SIG-M5 (cell line): ENCODE data around the gene MADD.
"Not testable (repeated sequence)": the region's sequence is repeated elsewhere in the genome, so short reads cannot be mapped to it uniquely, and the experiment has no call there.

Source experiments
- DNase-seq: peaks from one replicate; lab custom pipeline; 2025; lab: John Stamatoyannopoulos, UW

Gene MADD

GRCh38 chr11:47276923-47277322 is 7.0 kb downstream of the MADD start:
- no peak for DNase-seq

DNA sequence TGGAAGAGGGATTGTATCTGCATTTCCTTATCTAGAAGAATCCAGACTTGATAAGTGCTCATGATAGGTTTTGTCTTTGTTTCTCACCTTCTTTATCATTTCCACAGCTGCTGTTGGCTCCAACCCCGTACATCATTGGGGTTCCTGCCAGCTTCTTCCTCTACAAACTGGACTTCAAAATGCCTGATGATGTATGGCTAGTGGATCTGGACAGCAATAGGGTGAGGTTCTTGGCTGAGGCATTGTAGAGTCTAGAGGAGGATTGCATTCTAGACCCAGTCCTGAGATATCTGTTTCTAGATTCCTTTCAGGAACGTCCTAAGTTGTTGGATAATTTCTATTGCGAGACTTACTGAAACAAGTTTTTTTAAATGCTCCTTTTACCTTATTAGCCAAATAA is 8.1 kb downstream of the MADD start:
- DNase-seq, result no peak

GRCh38 chr11:47278769-47279168 is 8.8 kb downstream of the MADD start:
- DNase-seq, result no peak

- DNase-seq, result no peak
These were observed 10.2 kb downstream of the MADD start for GRCh38 chr11:47280099-47280498.

DNA sequence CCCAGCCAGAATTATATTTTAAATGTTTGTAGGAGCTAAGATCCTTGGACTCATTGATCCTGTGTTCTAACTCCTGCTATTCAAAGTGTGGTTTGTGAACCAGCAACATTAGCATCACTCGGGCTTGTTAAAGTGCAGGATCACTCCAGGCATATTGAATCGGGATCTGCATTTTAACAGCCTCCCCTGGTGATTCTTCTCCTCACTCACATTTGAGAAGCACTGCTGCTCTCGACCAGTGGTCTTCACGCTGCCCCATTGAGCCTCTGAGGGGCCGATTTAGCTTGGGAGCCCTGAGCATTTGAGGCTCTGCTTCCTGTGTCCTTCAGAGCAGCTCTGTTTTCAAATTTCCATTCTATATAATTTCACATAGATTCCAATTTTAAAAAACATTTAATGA is 10.9 kb downstream of the MADD start:
- DNase-seq, result no peak

- no peak for DNase-seq
These were observed 12.5 kb downstream of the MADD start for GRCh38 chr11:47282462-47282861.

DNA sequence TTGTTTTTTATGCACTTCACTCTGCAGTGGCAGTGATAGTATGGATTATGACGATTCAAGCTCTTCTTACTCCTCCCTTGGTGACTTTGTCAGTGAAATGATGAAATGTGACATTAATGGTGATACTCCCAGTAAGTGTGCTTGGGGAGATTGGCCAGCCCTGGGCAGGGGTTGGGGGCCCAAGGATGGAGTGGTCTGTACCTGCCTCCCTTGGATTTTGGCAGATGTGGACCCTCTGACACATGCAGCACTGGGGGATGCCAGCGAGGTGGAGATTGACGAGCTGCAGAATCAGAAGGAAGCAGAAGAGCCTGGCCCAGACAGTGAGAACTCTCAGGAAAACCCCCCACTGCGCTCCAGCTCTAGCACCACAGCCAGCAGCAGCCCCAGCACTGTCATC is 14.2 kb downstream of the MADD start:
- DNase-seq, result no peak

DNA sequence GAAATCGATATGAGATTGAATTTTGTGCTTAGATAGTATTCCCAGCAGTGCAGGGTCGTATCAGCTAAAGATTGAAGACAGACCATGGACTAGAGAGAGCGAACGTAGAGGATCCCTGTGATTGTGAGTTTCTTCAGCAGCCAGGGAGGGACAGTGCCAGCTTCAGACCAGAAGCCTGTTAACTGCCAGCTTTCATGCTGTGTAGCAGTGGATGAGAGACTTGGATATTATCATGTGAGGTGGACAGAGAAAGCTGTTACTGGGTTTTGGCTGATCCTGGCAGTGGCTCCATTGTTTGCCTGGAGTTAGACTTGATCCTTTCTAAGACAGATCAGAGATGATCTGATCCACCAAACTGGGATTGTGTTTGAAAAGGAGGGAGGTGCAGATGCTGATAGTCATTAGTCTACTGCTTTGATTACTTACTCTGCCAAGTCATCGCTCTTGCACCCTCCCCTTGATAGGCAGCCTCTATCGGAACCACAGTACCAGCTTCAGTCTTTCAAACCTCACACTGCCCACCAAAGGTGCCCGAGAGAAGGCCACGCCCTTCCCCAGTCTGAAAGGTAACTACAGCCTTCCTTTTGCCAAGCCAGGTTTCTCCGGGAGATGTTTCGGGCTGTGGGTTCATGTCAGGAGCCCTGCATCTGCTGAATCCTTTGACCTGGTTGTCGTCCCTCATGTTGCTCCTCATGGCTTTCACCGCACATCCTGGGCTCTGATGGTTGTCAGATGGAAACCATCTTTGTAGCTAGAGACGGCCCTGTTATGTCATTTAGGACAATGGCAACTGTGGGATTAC is 16.2 kb downstream of the MADD start:
- DNase-seq, result no peak

- DNase-seq, result no peak
These were observed 18.1 kb downstream of the MADD start for GRCh38 chr11:47288066-47288465.

GRCh38 chr11:47289856-47290255 is 19.9 kb downstream of the MADD start:
- DNase-seq, result no peak

- DNase-seq, result no peak
These were observed 25.5 kb downstream of the MADD start for GRCh38 chr11:47295385-47295784.

GRCh38 chr11:47296045-47296444 is 26.1 kb downstream of the MADD start:
- no peak for DNase-seq

GRCh38 chr11:47299078-47299477 is 29.1 kb downstream of the MADD start:
- no peak for DNase-seq

DNA sequence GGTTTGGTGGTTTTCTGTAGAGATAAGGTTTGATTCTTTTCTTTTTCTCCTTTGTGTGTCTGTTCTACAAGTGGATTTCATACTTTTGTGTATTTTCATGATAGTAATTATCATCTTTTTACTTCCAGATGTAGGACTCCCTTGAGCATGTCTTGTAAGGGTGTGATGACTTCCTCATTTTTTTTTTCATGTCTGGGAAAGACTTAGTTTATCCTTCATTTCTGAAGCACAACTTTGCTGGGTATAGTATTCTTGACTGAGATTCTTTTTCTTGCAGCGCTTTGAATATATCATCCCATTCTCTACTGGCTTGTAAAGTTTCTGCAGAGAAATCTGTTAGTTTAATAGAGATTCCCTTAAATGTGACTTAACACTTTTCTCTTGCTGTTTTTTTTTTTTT is 32.9 kb downstream of the MADD start:
- DNase-seq, result no peak

GRCh38 chr11:47305734-47306483 is 36.0 kb downstream of the MADD start:
- no peak for DNase-seq

- DNase-seq, result no peak
These were observed 36.5 kb downstream of the MADD start for GRCh38 chr11:47306484-47306844.

DNA sequence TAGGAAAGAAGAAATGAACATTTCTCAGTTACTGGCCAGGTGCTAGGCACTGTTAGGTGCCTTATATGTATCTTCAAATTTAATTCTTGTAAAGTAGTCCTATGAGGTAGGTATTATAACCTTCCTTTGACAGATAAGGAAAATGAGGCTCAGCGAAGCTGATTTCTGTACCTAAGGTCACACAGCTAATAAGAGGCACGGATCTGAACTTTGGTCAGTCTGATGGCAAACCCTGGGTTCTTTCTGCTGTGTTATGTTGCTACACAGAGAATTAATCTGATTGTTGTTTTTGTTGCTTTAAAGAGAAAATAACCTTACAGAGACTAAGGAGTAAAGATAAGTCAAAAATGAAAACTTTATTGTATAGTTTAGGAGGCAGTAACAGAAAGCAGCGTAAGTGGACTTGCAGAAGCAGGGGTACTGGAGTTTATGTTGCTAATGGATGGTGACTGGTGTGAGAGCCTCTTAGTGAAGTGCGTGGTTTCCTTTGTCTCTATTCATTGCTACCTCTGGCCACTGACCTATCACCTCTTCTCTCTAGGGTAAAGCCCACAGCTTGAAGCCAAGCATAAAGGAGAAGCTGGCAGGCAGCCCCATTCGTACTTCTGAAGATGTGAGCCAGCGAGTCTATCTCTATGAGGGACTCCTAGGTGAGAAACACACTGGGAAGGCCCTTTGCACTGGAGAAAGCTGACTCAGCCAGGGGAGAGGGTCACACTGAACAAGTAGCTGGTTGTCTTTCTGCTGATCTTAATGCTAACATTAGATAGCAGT is 38.3 kb downstream of the MADD start:
- no peak for DNase-seq

GRCh38 chr11:47314992-47315391 is 45.1 kb downstream of the MADD start:
- no peak for DNase-seq

DNA sequence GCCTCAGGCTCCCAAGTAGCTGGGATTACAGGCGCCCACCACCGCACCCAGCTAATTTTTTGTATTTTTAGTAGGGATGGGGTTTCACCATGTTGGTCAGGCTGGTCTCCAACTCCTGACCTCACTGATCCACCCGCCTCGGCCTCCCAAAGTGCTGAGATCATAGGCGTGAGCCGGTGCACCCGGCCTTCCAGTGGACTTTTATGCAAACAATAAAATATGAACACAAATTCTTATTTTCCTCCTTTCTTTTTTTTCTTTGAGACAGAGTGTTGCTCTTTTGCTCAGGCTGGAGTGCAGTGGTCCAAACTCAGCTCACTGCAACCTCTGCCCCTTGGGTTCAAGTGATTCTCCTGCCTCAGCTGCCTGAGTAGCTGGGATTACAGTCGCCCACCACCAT is 46.6 kb downstream of the MADD start:
- DNase-seq, result not testable (repeated sequence)

GRCh38 chr11:47317064-47317828 is 47.3 kb downstream of the MADD start:
- DNase-seq, result no peak

GRCh38 chr11:47318166-47318565 is 48.2 kb downstream of the MADD start:
- DNase-seq, result no peak

GRCh38 chr11:47324520-47324919 is 54.6 kb downstream of the MADD start:
- DNase-seq, result no peak
